B cell (primary cell): ENCODE results near the gene CTNND1. TPM values are rescaled to one million over a fixed set of nuclear protein-coding genes. Genes with fewer than 3 reads are reported as not detected.

Source experiments
- ATAC-seq: fragments of 200-7000 bp; cut with Tn5 transposase; one replicate; pipeline ENCODE4 v1.10.0; 2021; ENCODE audit warnings: low read depth, mild to moderate bottlenecking, moderate number of reproducible peaks, moderate library complexity
- CTCF ChIA-PET: fragments of 350-600 bp; sonication (Branson Sonifier 250); formaldehyde crosslinking; loops from one replicate; lab custom pipeline; 2021; ENCODE audit warnings: antibody characterized with exemption, inconsistent platforms; lab: Charles Lee
- POLR2A ChIA-PET: fragments of 350-600 bp; sonication (Branson Sonifier 250); formaldehyde crosslinking; loops from one replicate; lab custom pipeline; 2021; ENCODE audit warnings: antibody characterized with exemption; lab: Charles Lee
- DNase-seq: peaks from one replicate; pipeline ENCODE4 v3.0.0; 2013
- H2AFZ ChIP-seq: 2 replicates; pipeline ENCODE4 v1.6.1; 2012; ENCODE audit warnings: mild to moderate bottlenecking, low read depth, low read length; ENCODE audit not compliant: insufficient read depth, poor library complexity, severe bottlenecking
- H3K27ac ChIP-seq, 2 donors: 1 replicate in 1 of 2; 2 replicates in 1 of 2; pipeline ENCODE4 v1.5.1; 2012 to 2013; ENCODE audit warnings: low read length in 2 of 2, mild to moderate bottlenecking in 2 of 2, moderate library complexity in 1 of 2
- H3K27me3 ChIP-seq, 4 experiments: fragments of 200-600 bp in 1 of 4; sonication (generic) in 1 of 4; replicated peaks in 1 of 4; 1 replicate in 2 of 4; 2 replicates in 2 of 4; pipeline versions ENCODE4 v1.6.1 to v1.7.0; 2013 to 2016; ENCODE audit warnings: low read length in 3 of 4, mild to moderate bottlenecking in 2 of 4, mixed read lengths in 1 of 4, moderate library complexity in 1 of 4; ENCODE audit not compliant: insufficient read depth in 4 of 4, control insufficient read depth in 3 of 4; ENCODE audit errors: control extremely low read depth in 1 of 4
- H3K36me3 ChIP-seq, 2 experiments: replicated peaks in 1 of 2; 1 replicate in 1 of 2; 2 replicates in 1 of 2; pipeline versions ENCODE4 v1.6.1 to v1.7.1; 2013; ENCODE audit warnings: low read length in 1 of 2; ENCODE audit not compliant: insufficient read depth in 2 of 2, control insufficient read depth in 1 of 2; ENCODE audit errors: control extremely low read depth in 1 of 2, extremely low read depth in 1 of 2
- H3K4me1 ChIP-seq, 2 donors: fragments of 200-600 bp in 1 of 2; sonication (generic) in 1 of 2; 1 replicate in 1 of 2; 2 replicates in 1 of 2; pipeline versions ENCODE4 v1.5.1 to v1.6.1; 2013 to 2017; ENCODE audit warnings: low read length in 2 of 2; ENCODE audit not compliant: control insufficient read depth in 2 of 2, insufficient read depth in 2 of 2
- H3K4me2 ChIP-seq: replicated peaks from 2 replicates; pipeline ENCODE3; 2012; ENCODE audit warnings: mild to moderate bottlenecking, low read depth, low read length; ENCODE audit not compliant: poor library complexity, severe bottlenecking
- H3K4me3 ChIP-seq, 5 experiments: fragments of 200-600 bp in 1 of 5; sonication (generic) in 1 of 5; 1 replicate in 3 of 5; 2 replicates in 2 of 5; pipeline versions ENCODE4 v1.5.1 to v1.7.0; 2011 to 2016; ENCODE audit warnings: low read length in 4 of 5, mild to moderate bottlenecking in 4 of 5, low read depth in 2 of 5, control low read depth in 1 of 5, moderate library complexity in 1 of 5; ENCODE audit not compliant: insufficient read depth in 1 of 5; ENCODE audit errors: control extremely low read depth in 1 of 5, extremely low read depth in 1 of 5
- H3K79me2 ChIP-seq: fragments of 200-600 bp; sonication (generic); one replicate; pipeline ENCODE4 v1.6.0; 2016; ENCODE audit warnings: low read length; ENCODE audit not compliant: control insufficient read depth, insufficient read depth
- H3K9ac ChIP-seq: fragments of 200-600 bp; sonication (generic); 2 replicates; pipeline ENCODE4 v1.6.1; 2017; ENCODE audit warnings: mild to moderate bottlenecking, low read length, moderate library complexity
- H3K9me3 ChIP-seq, 3 donors: one replicate each; pipeline versions ENCODE4 v1.6.1 to v1.7.1; 2013; ENCODE audit warnings: low read length in 2 of 3; ENCODE audit not compliant: control insufficient read depth in 2 of 3, insufficient read depth in 1 of 3; ENCODE audit errors: control extremely low read depth in 1 of 3
- H4K20me1 ChIP-seq: 2 replicates; pipeline ENCODE4 v1.6.0; 2012; ENCODE audit warnings: mild to moderate bottlenecking, low read length; ENCODE audit not compliant: insufficient read depth, control insufficient read depth, poor library complexity, severe bottlenecking
- H3K27ac Mint-ChIP-seq: one replicate; pipeline ENCODE4 v1.8.0; 2021; ENCODE audit warnings: mixed read lengths
- H3K27me3 Mint-ChIP-seq: one replicate; pipeline ENCODE4 v1.8.0; 2021; ENCODE audit warnings: mixed read lengths
- H3K4me1 Mint-ChIP-seq: one replicate; pipeline ENCODE4 v1.8.0; 2021; ENCODE audit warnings: mixed read lengths
- H3K4me3 Mint-ChIP-seq: one replicate; pipeline ENCODE4 v1.8.0; 2021; ENCODE audit warnings: mixed read lengths
- H3K9me3 Mint-ChIP-seq: one replicate; pipeline ENCODE4 v1.8.0; 2022; ENCODE audit warnings: mixed read lengths; ENCODE audit not compliant: insufficient read depth
- CTCF ChIP-seq: fragments of 200-600 bp; IDR thresholded peaks from one replicate; pipeline ENCODE4 v1.8.0; 2022; ENCODE audit warnings: antibody characterized with exemption, mild to moderate bottlenecking
- EZH2 ChIP-seq: IDR thresholded peaks from 2 replicates; pipeline ENCODE4 v1.6.1; 2012; ENCODE audit warnings: borderline replicate concordance, low read depth, mild to moderate bottlenecking, moderate library complexity, low read length; ENCODE audit not compliant: insufficient read depth, poor library complexity, severe bottlenecking
- WGBS: methylation state at CpG from one replicate; pipeline ENCODE4 v1.1.5; 2013; ENCODE audit warnings: missing lambda C conversion rate; ENCODE audit not compliant: insufficient coverage; 5-methylcytosine and 5-hydroxymethylcytosine counted together
- intact Hi-C: fragments of 100-400 bp; cut with micrococcal nuclease; formaldehyde crosslinking; loops from one replicate; pipeline ENCODE4 v1.10.0; 2022
- polyA plus RNA-seq: library from polyadenylated mRNA; depleted of rRNA; stranded (reverse); fragments of >200 nt; gene quantifications from 2 replicates; pipeline ENCODE4 v1.2.3, GENCODE V29; 2012
- total RNA-seq, 2 donors: library from RNA; stranded (reverse); fragments of 120-200 nt in 1 of 2; gene quantifications; 1 replicate in 1 of 2; 2 replicates in 1 of 2; pipeline versions ENCODE4 v1.2.3 to v1.2.4, GENCODE V29; 2013 to 2022

The CTNND1 gene
- total and polyA plus RNA-seq, 2 donors (not counting 1 experiment from before 2014, with no cell fraction given) = 12.1 to 54.4 TPM

- no peaks in the 10 kb centered on the region for H3K4me1 ChIP-seq
- ChIA-PET POLR2A (interaction anchor here (0.5 kb wide), 1 partner anchor 122 kb away, joined by 3 read pairs; no protein-coding TSS in a partner anchor), CTCF (interaction anchor here (1.2 to 1.3 kb wide), 2 partner anchors 17 to 695 kb away, joined by 3 read pairs; no protein-coding TSS in a partner anchor)
- no peak for ATAC-seq
- Mint-ChIP-seq H3K4me3 (no peak overlapping the region), H3K27me3 (no peaks in the 10 kb centered on the region), H3K27ac (no peak overlapping the region), H3K9me3 (no peaks in the 10 kb centered on the region), H3K4me1 (no peaks in the 10 kb centered on the region)
- no peaks in the 10 kb centered on the region for H4K20me1 ChIP-seq
- H3K36me3 ChIP-seq = peaks cover 4 to 33% of the 10 kb centered on the region in 2 experiments
- no peaks in the 10 kb centered on the region for H3K79me2 ChIP-seq
- H2AFZ ChIP-seq = no peak overlapping the region
- H3K27ac ChIP-seq = no peak overlapping the region
- no peaks in the 10 kb centered on the region for H3K9me3 ChIP-seq
- no peak overlapping the region for H3K4me2 ChIP-seq
- H3K9ac ChIP-seq = no peak overlapping the region
- no CpG with 5 or more reads among the region's 1 CpG for WGBS
- DNase-seq = no peak
- H3K27me3 ChIP-seq = no peaks in the 10 kb centered on the region
- H3K4me3 ChIP-seq = no peak overlapping the region
- intact Hi-C loops = no loop called here
- no peak for TF ChIP-seq EZH2
- no peak for TF ChIP-seq CTCF
Observed at GRCh38 chr11:57818812-57819211, 57.2 kb downstream of the CTNND1 start.

- ATAC-seq = no peak
- H3K4me1 Mint-ChIP-seq = no peaks in the 10 kb centered on the region
- H3K4me3 ChIP-seq = no peak overlapping the region
- TF ChIP-seq EZH2 = no peak
- TF ChIP-seq CTCF = no peak
- no peak overlapping the region for H3K4me3 Mint-ChIP-seq
- no peaks in the 10 kb centered on the region for H3K27me3 ChIP-seq
- H3K36me3 ChIP-seq = peaks cover 4 to 27% of the 10 kb centered on the region in 2 experiments
- POLR2A ChIA-PET = interaction anchor here (0.5 kb wide), 1 partner anchor 122 kb away, joined by 3 read pairs; no protein-coding TSS in a partner anchor
- no peak overlapping the region for H3K27ac Mint-ChIP-seq
- no peak overlapping the region for H3K9ac ChIP-seq
- H3K27me3 Mint-ChIP-seq = no peaks in the 10 kb centered on the region
- no peaks in the 10 kb centered on the region for H3K79me2 ChIP-seq
- intact Hi-C loops = no loop called here
- H3K4me2 ChIP-seq = no peak overlapping the region
- H2AFZ ChIP-seq = no peak overlapping the region
- WGBS = 89% methylated on average over 1 of the region's 7 CpGs
- DNase-seq = no peak
- no peaks in the 10 kb centered on the region for H3K9me3 Mint-ChIP-seq
- H3K4me1 ChIP-seq = no peaks in the 10 kb centered on the region
- CTCF ChIA-PET = interaction anchor here (1.2 to 1.3 kb wide), 2 partner anchors 18 to 694 kb away, joined by 3 read pairs; no protein-coding TSS in a partner anchor
- no peaks in the 10 kb centered on the region for H3K9me3 ChIP-seq
- H4K20me1 ChIP-seq = no peaks in the 10 kb centered on the region
- no peak overlapping the region for H3K27ac ChIP-seq
Observed at GRCh38 chr11:57819252-57819979, 57.8 kb downstream of the CTNND1 start.
